Brain microvascular endothelial cell (primary cell): Measurements from ENCODE around the gene SYT7.

Experiments used
- DNase-seq: peaks from one replicate; pipeline ENCODE4 v3.0.0-alpha.2; 2020
- H3K27ac ChIP-seq: fragments of 250-450 bp; sonication (Bioruptor Pico); 2 replicates; pipeline ENCODE4 v1.5.1; 2020; ENCODE audit warnings: mild to moderate bottlenecking, moderate library complexity
- H3K27me3 ChIP-seq: fragments of 250-450 bp; sonication (Bioruptor Pico); replicated peaks from 2 replicates; pipeline ENCODE4 v1.5.1; 2020; ENCODE audit warnings: mild to moderate bottlenecking
- H3K36me3 ChIP-seq: fragments of 250-450 bp; sonication (Bioruptor Pico); replicated peaks from 2 replicates; pipeline ENCODE4 v1.5.1; 2020; ENCODE audit warnings: mild to moderate bottlenecking
- H3K4me3 ChIP-seq: 2 replicates; pipeline ENCODE4 v1.5.1; 2011; ENCODE audit warnings: low read depth, mild to moderate bottlenecking, control low read depth, low read length, moderate library complexity
- CTCF ChIP-seq: IDR thresholded peaks from 2 replicates; pipeline ENCODE4 v1.5.1; 2011; ENCODE audit warnings: low read depth, mild to moderate bottlenecking, moderate library complexity, low read length, control low read depth, inconsistent platforms; ENCODE audit errors: missing control alignments
- in situ Hi-C: cut with HindIII; loops from 2 replicates; pipeline ENCODE4 v1.10.0; 2017; ENCODE audit warnings: low sequenced_read_pairs, low pct_ligation_motif_present

SYT7 gene

GRCh38 chr11:61512435-61512834 lies 68.4 kb downstream of the SYT7 start:
- Histone ChIP-seq H3K36me3 (no peaks in the 10 kb centered on the region), H3K27ac (no peak overlapping the region), H3K27me3 (peaks cover 36% of the 10 kb centered on the region), H3K4me3 (no peak overlapping the region)
- no peak for DNase-seq
- no peak for TF ChIP-seq CTCF
- in situ Hi-C loops = no loop called here

GRCh38 chr11:61511383-61511782 lies 69.5 kb downstream of the SYT7 start:
- Histone ChIP-seq H3K27ac (no peak overlapping the region), H3K36me3 (no peaks in the 10 kb centered on the region), H3K27me3 (peaks cover 45% of the 10 kb centered on the region), H3K4me3 (no peak overlapping the region)
- no peak for TF ChIP-seq CTCF
- in situ Hi-C loops = no loop called here
- DNase-seq = no peak

- TF ChIP-seq CTCF = no peak
- Histone ChIP-seq H3K27ac (no peak overlapping the region), H3K4me3 (no peak overlapping the region), H3K36me3 (no peaks in the 10 kb centered on the region), H3K27me3 (peaks cover 49% of the 10 kb centered on the region)
- DNase-seq = no peak
- in situ Hi-C loops = no loop called here
Observed at GRCh38 chr11:61510974-61511373, 69.9 kb downstream of the SYT7 start.

GRCh38 chr11:61510166-61510919 lies 70.5 kb downstream of the SYT7 start:
- in situ Hi-C loops = no loop called here
- Histone ChIP-seq H3K27me3 (peaks cover 53% of the 10 kb centered on the region), H3K27ac (no peak overlapping the region), H3K4me3 (no peak overlapping the region), H3K36me3 (no peaks in the 10 kb centered on the region)
- no peak for DNase-seq
- TF ChIP-seq CTCF = no peak

GRCh38 chr11:61509043-61510029 lies 71.5 kb downstream of the SYT7 start:
- peaks cover 53% of the 10 kb centered on the region for H3K27me3 ChIP-seq
- H3K4me3 ChIP-seq = peak overlapping the region; percentile 5
- H3K27ac ChIP-seq = no peak overlapping the region
- peak; percentile 50 for TF ChIP-seq CTCF
- peak; percentile 18 for DNase-seq
- no peaks in the 10 kb centered on the region for H3K36me3 ChIP-seq
- in situ Hi-C loops = no loop called here
